ENCODE data around the gene OR8D2. TPM values are rescaled to one million over a fixed set of nuclear protein-coding genes. Genes with fewer than 3 reads are reported as not detected.

The OR8D2 gene
- total RNA-seq, 4 donors from 2014 or later = not detected

DNA sequence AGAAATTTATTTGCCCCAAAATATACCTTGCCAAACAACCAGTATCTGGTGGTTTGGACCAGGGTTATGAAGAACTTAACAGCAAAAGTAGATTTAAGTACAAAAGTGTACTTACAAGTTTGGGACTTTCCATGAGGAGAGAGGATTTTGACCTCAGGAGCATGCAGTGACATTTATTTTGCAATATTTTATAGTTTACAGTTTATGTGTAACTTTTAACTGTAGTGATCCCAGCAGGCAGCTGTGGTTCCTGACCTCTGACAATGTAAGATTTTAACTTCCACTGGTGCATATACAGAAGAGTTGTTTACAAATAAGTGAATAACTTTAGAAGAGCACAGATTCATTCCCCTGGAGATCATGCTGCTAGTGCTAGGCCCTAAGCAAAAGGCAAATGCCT is 12.9 kb downstream of the OR8D2 start:
- TF ChIP-seq, protein P1, sequence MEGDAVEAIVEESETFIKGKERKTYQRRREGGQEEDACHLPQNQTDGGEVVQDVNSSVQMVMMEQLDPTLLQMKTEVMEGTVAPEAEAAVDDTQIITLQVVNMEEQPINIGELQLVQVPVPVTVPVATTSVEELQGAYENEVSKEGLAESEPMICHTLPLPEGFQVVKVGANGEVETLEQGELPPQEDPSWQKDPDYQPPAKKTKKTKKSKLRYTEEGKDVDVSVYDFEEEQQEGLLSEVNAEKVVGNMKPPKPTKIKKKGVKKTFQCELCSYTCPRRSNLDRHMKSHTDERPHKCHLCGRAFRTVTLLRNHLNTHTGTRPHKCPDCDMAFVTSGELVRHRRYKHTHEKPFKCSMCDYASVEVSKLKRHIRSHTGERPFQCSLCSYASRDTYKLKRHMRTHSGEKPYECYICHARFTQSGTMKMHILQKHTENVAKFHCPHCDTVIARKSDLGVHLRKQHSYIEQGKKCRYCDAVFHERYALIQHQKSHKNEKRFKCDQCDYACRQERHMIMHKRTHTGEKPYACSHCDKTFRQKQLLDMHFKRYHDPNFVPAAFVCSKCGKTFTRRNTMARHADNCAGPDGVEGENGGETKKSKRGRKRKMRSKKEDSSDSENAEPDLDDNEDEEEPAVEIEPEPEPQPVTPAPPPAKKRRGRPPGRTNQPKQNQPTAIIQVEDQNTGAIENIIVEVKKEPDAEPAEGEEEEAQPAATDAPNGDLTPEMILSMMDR (IDR thresholded peaks at IDR 0.05) = no peak
- TF ChIP-seq POLR2A (IDR thresholded peaks at IDR 0.05) = no peak
- H3K36me3 ChIP-seq = no peaks in the 10 kb centered on the region
- no peaks in the 10 kb centered on the region for H3K4me1 ChIP-seq
- no peaks in the 10 kb centered on the region for H3K9me3 ChIP-seq
- no peak overlapping the region for H3K27ac ChIP-seq
- H3K27me3 ChIP-seq = no peaks in the 10 kb centered on the region
- no peak for DNase-seq
- H3K4me3 ChIP-seq = no peak overlapping the region

DNA sequence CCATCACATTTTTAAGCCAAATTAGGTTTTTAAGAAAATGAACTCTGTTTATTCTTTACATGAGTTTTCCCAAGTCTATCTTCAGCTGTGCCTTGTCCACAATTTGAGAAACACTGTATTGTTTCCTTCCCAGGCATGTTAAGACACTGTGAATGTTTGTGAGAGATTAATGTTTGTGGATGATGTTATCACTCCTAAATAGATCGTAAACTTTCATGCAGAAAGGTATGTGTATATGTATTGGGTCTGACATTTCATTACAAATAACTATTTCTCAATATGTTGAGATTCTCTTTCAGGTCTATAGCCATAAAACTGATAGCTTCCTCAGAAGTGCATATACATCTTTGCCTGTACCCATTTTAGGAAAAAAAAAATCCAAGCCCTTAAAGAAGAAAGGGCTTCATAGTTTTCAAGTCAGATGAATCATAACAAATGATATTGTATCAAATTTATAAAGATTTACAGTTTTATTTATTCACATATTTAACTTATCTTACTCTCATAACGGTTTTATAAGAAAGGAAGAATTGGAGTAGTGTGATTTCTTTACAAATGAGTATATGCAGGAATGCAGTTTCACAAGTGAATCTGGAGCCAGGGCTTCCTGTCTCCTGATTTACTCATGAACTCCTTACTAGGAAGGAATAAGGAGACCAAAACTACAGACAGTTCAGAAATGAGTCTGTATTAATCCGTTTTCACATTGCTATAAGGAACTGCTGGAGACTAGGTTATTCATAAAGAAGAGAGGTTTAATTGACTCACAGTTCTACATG is 17.5 kb downstream of the OR8D2 start:
- H3K27me3 ChIP-seq = no peaks in the 10 kb centered on the region
- no peaks in the 10 kb centered on the region for H3K36me3 ChIP-seq
- H3K9me3 ChIP-seq = no peaks in the 10 kb centered on the region
- no peak for TF ChIP-seq POLR2A (IDR thresholded peaks at IDR 0.05)
- TF ChIP-seq, protein P1 (IDR thresholded peaks at IDR 0.05) = no peak
- H3K27ac ChIP-seq = no peak overlapping the region
- no peak for DNase-seq
- no peaks in the 10 kb centered on the region for H3K4me1 ChIP-seq
- no peak overlapping the region for H3K4me3 ChIP-seq

DNA sequence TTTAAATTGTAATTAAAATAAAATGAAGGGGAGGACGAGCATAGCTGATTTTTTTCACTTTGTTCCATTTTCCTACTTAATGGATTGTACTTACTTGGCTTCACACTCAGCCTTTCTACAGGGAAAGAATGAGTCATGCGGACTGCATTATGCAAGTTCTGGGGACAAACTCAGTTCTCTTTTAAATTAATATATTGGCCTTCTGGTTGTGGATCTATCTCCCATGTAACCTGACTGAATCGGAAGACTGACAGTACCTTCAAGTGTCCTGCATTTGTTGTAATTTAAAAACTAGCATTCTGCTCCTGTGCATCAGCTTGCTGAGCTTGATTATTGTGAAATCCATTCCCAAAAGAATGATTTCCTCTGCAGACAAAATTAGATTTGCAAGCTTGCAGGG is 18.4 kb downstream of the OR8D2 start:
- no peaks in the 10 kb centered on the region for H3K9me3 ChIP-seq
- no peak for DNase-seq
- TF ChIP-seq POLR2A (IDR thresholded peaks at IDR 0.05) = no peak
- TF ChIP-seq, protein P1 (IDR thresholded peaks at IDR 0.05) = no peak
- H3K4me3 ChIP-seq = no peak overlapping the region
- H3K4me1 ChIP-seq = no peaks in the 10 kb centered on the region
- no peaks in the 10 kb centered on the region for H3K36me3 ChIP-seq
- H3K27me3 ChIP-seq = no peaks in the 10 kb centered on the region
- H3K27ac ChIP-seq = no peak overlapping the region

DNA sequence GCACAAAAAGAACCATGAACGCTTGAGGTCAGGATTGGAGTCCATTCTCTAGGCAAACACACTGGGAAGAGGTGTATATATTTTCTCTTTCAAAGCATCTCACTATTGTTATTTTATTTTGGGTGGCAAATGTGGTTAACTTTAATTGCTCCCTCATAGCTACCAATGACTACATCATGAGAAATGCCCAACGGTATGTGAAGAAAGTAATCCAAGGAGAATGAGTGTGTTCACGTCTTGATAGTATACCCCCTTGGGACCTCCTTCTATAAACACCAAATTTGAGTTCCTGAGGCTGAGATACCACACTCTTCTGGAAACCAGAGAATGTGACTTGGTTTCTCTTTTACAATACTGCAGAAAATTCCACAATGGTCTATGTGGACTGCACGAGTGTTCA is 22.1 kb downstream of the OR8D2 start:
- TF ChIP-seq, protein P1 (IDR thresholded peaks at IDR 0.05) = no peak
- no peak for TF ChIP-seq POLR2A (IDR thresholded peaks at IDR 0.05)
- Histone ChIP-seq H3K27ac (no peak overlapping the region), H3K9me3 (no peaks in the 10 kb centered on the region), H3K4me3 (no peak overlapping the region), H3K27me3 (no peaks in the 10 kb centered on the region), H3K36me3 (no peaks in the 10 kb centered on the region), H3K4me1 (no peaks in the 10 kb centered on the region)
- no peak for DNase-seq

DNA sequence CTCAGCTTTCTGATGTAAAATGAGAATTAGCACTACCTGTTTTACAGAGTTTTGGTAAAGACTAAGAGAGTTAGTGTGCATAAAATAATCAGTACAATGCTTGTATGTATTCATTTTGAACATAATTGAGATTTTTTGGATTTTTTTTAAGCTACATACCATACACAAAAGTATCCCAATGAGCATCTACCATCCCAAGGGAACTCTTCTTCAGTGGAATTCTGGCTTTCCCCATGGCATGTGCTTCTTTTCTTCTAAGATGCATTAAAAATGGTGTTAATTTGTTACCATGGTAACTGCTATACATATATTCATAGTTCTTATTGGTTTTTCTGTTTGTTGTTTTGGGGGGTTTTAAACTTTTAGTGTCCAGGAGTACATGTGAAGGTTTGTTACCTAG is 24.0 kb downstream of the OR8D2 start:
- no peak overlapping the region for H3K27ac ChIP-seq
- no peaks in the 10 kb centered on the region for H3K27me3 ChIP-seq
- DNase-seq = no peak
- no peaks in the 10 kb centered on the region for H3K9me3 ChIP-seq
- TF ChIP-seq, protein P1 (IDR thresholded peaks at IDR 0.05) = no peak
- no peak for TF ChIP-seq POLR2A (IDR thresholded peaks at IDR 0.05)
- H3K36me3 ChIP-seq = no peaks in the 10 kb centered on the region
- no peak overlapping the region for H3K4me3 ChIP-seq
- no peaks in the 10 kb centered on the region for H3K4me1 ChIP-seq

All from Peyer's patch (tissue), 4 donors.